A549 (cell line): Measurements from ENCODE around the gene SFR1. TPM values are rescaled to one million over a fixed set of nuclear protein-coding genes. Genes with fewer than 3 reads are reported as not detected.

Source experiments
- ATAC-seq, 2 experiments: fragments of 200-7000 bp in 1 of 2; fragments of >200 bp in 1 of 2; cut with Nextera tagmentation in 1 of 2; cut with Tn5 transposase in 1 of 2; 3 replicates each; pipeline versions ENCODE4 v1.8.0 to v1.9.1; 2018 to 2020; ENCODE audit warnings: mild to moderate bottlenecking in 1 of 2, moderate library complexity in 1 of 2
- CTCF ChIA-PET: fragments of 300-600 bp; sonication (Branson Sonifier 250); formaldehyde crosslinking; extraction: SDS; loops from one replicate; lab custom pipeline; 2021; ENCODE audit warnings: antibody characterized with exemption, inconsistent platforms; lab: Yijun Ruan, JAX
- POLR2A ChIA-PET: fragments of 350-600 bp; formaldehyde crosslinking; extraction: SDS; loops from one replicate; lab custom pipeline; 2021; ENCODE audit warnings: antibody characterized with exemption, inconsistent platforms; lab: Yijun Ruan, JAX
- DNase-seq, 2 experiments: peaks; one replicate each; pipeline versions ENCODE4 v3.0.0 to v3.0.0-alpha.2; 2011 to 2016; ENCODE audit warnings: low read depth in 1 of 2, low spot score in 1 of 2
- FAIRE-seq: peaks from 2 replicates; lab custom pipeline; 2011; peaks lifted over from hg19 to GRCh38; lab: Jason Lieb, UNC
- H3K27ac ChIP-seq, 2 experiments: fragments of >200 bp; sonication (Bioruptor Twin); formaldehyde crosslinking; 3 replicates each; pipeline ENCODE4 v1.5.1; 2016 to 2017
- H3K4me1 ChIP-seq: fragments of >200 bp; sonication (Bioruptor Twin); formaldehyde crosslinking; 3 replicates; pipeline ENCODE4 v1.6.1; 2016
- H3K4me2 ChIP-seq: fragments of >200 bp; sonication (Bioruptor Twin); formaldehyde crosslinking; 3 replicates; pipeline ENCODE4 v1.6.1; 2016
- H3K4me3 ChIP-seq: fragments of >200 bp; sonication (Bioruptor Twin); formaldehyde crosslinking; 3 replicates; pipeline ENCODE4 v1.5.1; 2016
- H3K9me3 ChIP-seq: fragments of >200 bp; sonication (Bioruptor Twin); formaldehyde crosslinking; 3 replicates; pipeline ENCODE4 v1.6.1; 2016
- BHLHE40 ChIP-seq: IDR thresholded peaks from 2 replicates; pipeline ENCODE4 v1.6.1; 2012; ENCODE audit warnings: low read depth, low read length, inconsistent platforms
- CBX2 ChIP-seq: fragments of 200-600 bp; sonication (generic); IDR thresholded peaks from 2 replicates; pipeline ENCODE4 v1.6.1; 2016; ENCODE audit warnings: low read depth, mild to moderate bottlenecking, borderline replicate concordance
- CEBPB ChIP-seq, 2 experiments: fragments of >200 bp in 1 of 2; sonication (Bioruptor Twin) in 1 of 2; formaldehyde crosslinking in 1 of 2; IDR thresholded peaks; 2 replicates each; pipeline ENCODE4 v1.6.1; 2012 to 2016
- CHD2 ChIP-seq: fragments of 150-350 bp; IDR thresholded peaks from 2 replicates; pipeline ENCODE4 v1.6.1; 2014; ENCODE audit warnings: low read length; ENCODE audit not compliant: partially characterized antibody
- CTCF ChIP-seq: fragments of >200 bp; sonication (Bioruptor Twin); formaldehyde crosslinking; IDR thresholded peaks from 3 replicates; pipeline ENCODE4 v1.5.1; 2016
- E2F6 ChIP-seq: IDR thresholded peaks from 2 replicates; pipeline ENCODE4 v1.6.1; 2012; ENCODE audit warnings: low read depth, borderline replicate concordance
- EP300 ChIP-seq, 2 experiments: fragments of >200 bp; sonication (Bioruptor Twin); formaldehyde crosslinking; IDR thresholded peaks; 2 replicates in 1 of 2; 3 replicates in 1 of 2; pipeline ENCODE4 v1.6.1; 2016 to 2017
- ESRRA ChIP-seq: fragments of 150-350 bp; IDR thresholded peaks from 2 replicates; pipeline ENCODE4 v1.6.1; 2014; ENCODE audit warnings: mild to moderate bottlenecking, low read length, borderline replicate concordance
- FOXS1 ChIP-seq: fragments of 250-450 bp; sonication (Bioruptor Pico); IDR thresholded peaks from 2 replicates; pipeline ENCODE4 v1.5.0; 2020; ENCODE audit warnings: mild to moderate bottlenecking, moderate library complexity
- GATA3 ChIP-seq: IDR thresholded peaks from 2 replicates; pipeline ENCODE4 v1.6.1; 2012; ENCODE audit warnings: borderline replicate concordance
- HDAC2 ChIP-seq: fragments of 200-600 bp; sonication (generic); IDR thresholded peaks from 2 replicates; pipeline ENCODE4 v1.6.1; 2016
- HES2 ChIP-seq: fragments of >200 bp; sonication (Bioruptor Twin); formaldehyde crosslinking; IDR thresholded peaks from 2 replicates; pipeline ENCODE4 v1.6.1; 2016
- HEYL ChIP-seq: fragments of 250-450 bp; sonication (Bioruptor Pico); IDR thresholded peaks from 2 replicates; pipeline ENCODE4 v1.8.0; 2021; ENCODE audit warnings: mild to moderate bottlenecking, moderate library complexity
- HOXA7 ChIP-seq: fragments of 250-450 bp; sonication (Bioruptor Pico); IDR thresholded peaks from 2 replicates; pipeline ENCODE4 v1.5.0; 2020; ENCODE audit warnings: mild to moderate bottlenecking, moderate library complexity
- HOXB13 ChIP-seq: fragments of 250-450 bp; sonication (Bioruptor Pico); IDR thresholded peaks from 2 replicates; pipeline ENCODE4 v1.5.0; 2020; ENCODE audit warnings: low read depth, mild to moderate bottlenecking, moderate library complexity
- HOXB5 ChIP-seq: fragments of 250-450 bp; sonication (Bioruptor Pico); IDR thresholded peaks from 2 replicates; pipeline ENCODE4 v1.5.0; 2020; ENCODE audit warnings: mild to moderate bottlenecking, moderate library complexity
- JUNB ChIP-seq: fragments of >200 bp; sonication (Bioruptor Twin); formaldehyde crosslinking; IDR thresholded peaks from 2 replicates; pipeline ENCODE4 v1.6.1; 2016
- KDM1A ChIP-seq: fragments of 200-600 bp; sonication (generic); IDR thresholded peaks from 2 replicates; pipeline ENCODE4 v1.6.1; 2016; ENCODE audit warnings: low read depth, mild to moderate bottlenecking
- MAFK ChIP-seq: fragments of 450-650 bp; IDR thresholded peaks from 2 replicates; pipeline ENCODE4 v1.6.1; 2014; ENCODE audit not compliant: partially characterized antibody
- MAX ChIP-seq: IDR thresholded peaks from 2 replicates; pipeline ENCODE4 v1.6.1; 2012
- POLR2A ChIP-seq: IDR thresholded peaks from 2 replicates; pipeline ENCODE4 v1.6.1; 2012; ENCODE audit warnings: mild to moderate bottlenecking, low read length
- POLR2AphosphoS2 ChIP-seq: conservative IDR thresholded peaks from 2 replicates; pipeline ENCODE4 v1.6.1; 2012; ENCODE audit warnings: low read length, improper control_type of control experiment, inconsistent platforms
- REST ChIP-seq: fragments of 200-600 bp; sonication (generic); IDR thresholded peaks from 2 replicates; pipeline ENCODE4 v1.6.1; 2016; ENCODE audit warnings: antibody characterized with exemption, mild to moderate bottlenecking, moderate library complexity
- RFX5 ChIP-seq: fragments of 450-650 bp; IDR thresholded peaks from 2 replicates; pipeline ENCODE4 v1.7.1; 2014; ENCODE audit warnings: antibody characterized with exemption, mild to moderate bottlenecking, moderate library complexity
- SMC3 ChIP-seq: fragments of >200 bp; sonication (Bioruptor Twin); formaldehyde crosslinking; IDR thresholded peaks from 3 replicates; pipeline ENCODE4 v1.6.1; 2018; ENCODE audit warnings: inconsistent platforms
- SREBF2 ChIP-seq: fragments of 450-650 bp; IDR thresholded peaks from 2 replicates; pipeline ENCODE4 v1.6.1; 2014; ENCODE audit warnings: mild to moderate bottlenecking, moderate library complexity
- TFCP2L1 ChIP-seq: fragments of 250-450 bp; sonication (Bioruptor Pico); IDR thresholded peaks from 2 replicates; pipeline ENCODE4 v1.5.0; 2021; ENCODE audit warnings: mild to moderate bottlenecking
- ZC3H11A ChIP-seq: fragments of 450-650 bp; IDR thresholded peaks from 2 replicates; pipeline ENCODE4 v1.6.1; 2014; ENCODE audit warnings: antibody characterized with exemption, mild to moderate bottlenecking
- ZFP36 ChIP-seq: fragments of 450-650 bp; IDR thresholded peaks from 2 replicates; pipeline ENCODE4 v1.6.1; 2014; ENCODE audit warnings: borderline replicate concordance; ENCODE audit not compliant: partially characterized antibody
- ZNF302 ChIP-seq: fragments of 250-450 bp; sonication (Bioruptor Pico); IDR thresholded peaks from 2 replicates; pipeline ENCODE4 v1.9.0; 2021; ENCODE audit warnings: inconsistent platforms, mild to moderate bottlenecking, moderate library complexity
- WGBS: methylation state at CpG from one replicate; pipeline ENCODE4 v1.1.6; 2017; ENCODE audit errors: missing lambda C conversion rate; 5-methylcytosine and 5-hydroxymethylcytosine counted together
- polyA plus RNA-seq, 4 experiments: library from polyadenylated mRNA; depleted of rRNA in 3 of 4; stranded (reverse); fragments of >200 nt; fragmentation: RNase III in 1 of 4; extraction: RNeasy Plus Mini Kit Qiagen cat#74134 plus additional on column Dnase treatment in 1 of 4; gene quantifications; 2 replicates in 3 of 4; 3 replicates in 1 of 4; pipeline ENCODE4 v1.2.3, GENCODE V29; 2011 to 2017

The SFR1 gene
- polyA plus RNA-seq, 2 of the 4 experiments (the other 2 are of a cell fraction): 16.2 to 17.6 TPM

GRCh38 chr10:104101902-104102301, 20.1 kb upstream of the SFR1 start:
- WGBS: 38% methylated on average over 1 of the region's 1 CpG
- peak; percentile 54 for FAIRE-seq

GRCh38 chr10:104103956-104104355, 18.0 kb upstream of the SFR1 start:
- peaks cover 9% of the 10 kb centered on the region; the same call in 2 of the 3 replicates for H3K9me3 ChIP-seq
- no peak overlapping the region for H3K27ac ChIP-seq
- ATAC-seq (no peak), DNase-seq (no peak), FAIRE-seq (peak; percentile 67)
- H3K4me1 ChIP-seq: peaks cover 9% of the 10 kb centered on the region; the same call in 2 of the 3 replicates
- no peak overlapping the region for H3K4me3 ChIP-seq
- 72% methylated on average over 1 of the region's 1 CpG for WGBS
- POLR2A ChIA-PET: interaction anchor here (1.2 kb wide), 1 partner anchor 18 kb away, joined by 4 read pairs; the partner anchor contains the start of gene SFR1
- no peak for TF ChIP-seq GATA3
- TF ChIP-seq MAX: no peak
- TF ChIP-seq ZC3H11A: no peak
- no peak for TF ChIP-seq POLR2A
- no peak for TF ChIP-seq FOXS1
- no peak for TF ChIP-seq CTCF
- no peak for TF ChIP-seq RFX5
- TF ChIP-seq CHD2: no peak
- TF ChIP-seq HEYL (CRISPR knock-in tag): no peak
- TF ChIP-seq EP300 (IDR thresholded peaks at IDR 0.05): no peak
- no peak for TF ChIP-seq JUNB
- no peak for TF ChIP-seq ZFP36
- TF ChIP-seq ZNF302 (CRISPR knock-in tag): no peak
- TF ChIP-seq KDM1A: no peak
- no peak for TF ChIP-seq HOXB5
- TF ChIP-seq MAFK: no peak
- TF ChIP-seq CEBPB (IDR thresholded peaks at IDR 0.05): no peak
- TF ChIP-seq HOXA7 (CRISPR knock-in tag): no peak
- TF ChIP-seq, all 56 proteins: peak for 0
- CTCF ChIA-PET: interaction anchor here (0.9 to 2.3 kb wide), 3 partner anchors 17 to 391 kb away, joined by 3 to 10 read pairs (median 3); partner anchors contain the start of gene SFR1
- no peak overlapping the region for H3K4me2 ChIP-seq

More at GRCh38 chr10:104101902-104102301, 20.1 kb upstream of the SFR1 start:
- no peak overlapping the region for H3K4me3 ChIP-seq
- H3K27ac ChIP-seq: no peak overlapping the region
- 0 out of 3 replicates have a peak, but pooled peaks cover 3% of the 10 kb centered on the region for H3K9me3 ChIP-seq
- POLR2A ChIA-PET: no interaction called here
- H3K4me2 ChIP-seq: no peak overlapping the region
- no peak for DNase-seq
- CTCF ChIA-PET: no interaction called here
- H3K4me1 ChIP-seq: peaks cover 9% of the 10 kb centered on the region; the same call in 2 of the 3 replicates
- no peak for ATAC-seq
- TF ChIP-seq HES2: no peak
- TF ChIP-seq POLR2AphosphoS2: no peak
- no peak for TF ChIP-seq ESRRA

GRCh38 chr10:104104418-104104817, 17.6 kb upstream of the SFR1 start:
- FAIRE-seq (no peak), ATAC-seq (no peak), DNase-seq (no peak)
- ChIA-PET CTCF (interaction anchor here (1.2 to 2.3 kb wide), 2 partner anchors 16 to 41 kb away, joined by 3 to 10 read pairs; partner anchors contain the start of gene SFR1), POLR2A (interaction anchor here (1.2 kb wide), 1 partner anchor 17 kb away, joined by 4 read pairs; the partner anchor contains the start of gene SFR1)
- WGBS: 0% methylated on average over 1 of the region's 1 CpG
- Histone ChIP-seq H3K4me2 (0 out of 3 replicates have a peak overlapping the region, but pooled peaks have one; percentile 11), H3K9me3 (peaks cover 13% of the 10 kb centered on the region; the same call in 2 of the 3 replicates), H3K4me3 (no peak overlapping the region), H3K27ac (peak overlapping the region in 1 of 2 experiments; percentile 59; a peak in 3 of 6 replicates), H3K4me1 (peaks cover 12% of the 10 kb centered on the region; the same call in 2 of the 3 replicates)
- no peak for TF ChIP-seq HES2
- TF ChIP-seq ZC3H11A: no peak
- no peak for TF ChIP-seq HOXB13 (CRISPR knock-in tag)
- TF ChIP-seq HDAC2: no peak
- TF ChIP-seq CBX2: no peak
- no peak for TF ChIP-seq SMC3
- no peak for TF ChIP-seq SREBF2
- no peak for TF ChIP-seq REST
- no peak for TF ChIP-seq GATA3
- TF ChIP-seq TFCP2L1 (CRISPR knock-in tag): no peak
- TF ChIP-seq EP300 (IDR thresholded peaks at IDR 0.05): no peak
- TF ChIP-seq HEYL (CRISPR knock-in tag): no peak
- no peak for TF ChIP-seq E2F6
- TF ChIP-seq BHLHE40: no peak
- TF ChIP-seq POLR2A: no peak
